MM.1S (cell line): ENCODE results near the gene VPS16.

ENCODE experiments used
- DNase-seq: peaks from one replicate; pipeline ENCODE4 v3.0.0-alpha.2; 2015
- H2AFZ ChIP-seq: fragments of 300-600 bp; sonication (generic); 2 replicates; pipeline ENCODE4 v1.6.0; 2016; ENCODE audit warnings: antibody characterized with exemption, low read length
- H3F3A ChIP-seq: fragments of 300-600 bp; sonication (generic); 2 replicates; pipeline ENCODE4 v1.6.1; 2016; ENCODE audit warnings: mild to moderate bottlenecking, antibody characterized with exemption, low read length, moderate library complexity, mixed read lengths; ENCODE audit not compliant: insufficient read depth
- H3K27ac ChIP-seq: fragments of 300-600 bp; sonication (generic); 2 replicates; pipeline ENCODE4 v1.5.1; 2016; ENCODE audit warnings: mild to moderate bottlenecking, low read length
- H3K27me3 ChIP-seq: fragments of 300-600 bp; sonication (generic); replicated peaks from 2 replicates; pipeline ENCODE4 v1.6.0; 2016; ENCODE audit warnings: low read length; ENCODE audit not compliant: insufficient read depth
- H3K36me3 ChIP-seq: fragments of 300-600 bp; sonication (generic); replicated peaks from 2 replicates; pipeline ENCODE4 v1.6.1; 2016; ENCODE audit warnings: mild to moderate bottlenecking, low read length, mixed read lengths; ENCODE audit not compliant: insufficient read depth
- H3K4me1 ChIP-seq: fragments of 300-600 bp; sonication (generic); 2 replicates; pipeline ENCODE4 v1.6.1; 2016; ENCODE audit warnings: low read length, mixed read lengths
- H3K4me2 ChIP-seq: fragments of 300-600 bp; sonication (generic); 2 replicates; pipeline ENCODE4 v1.6.0; 2016; ENCODE audit warnings: low read depth, low read length
- H3K4me3 ChIP-seq: fragments of 300-600 bp; sonication (generic); 2 replicates; pipeline ENCODE4 v1.5.1; 2016; ENCODE audit warnings: low read length, mixed read lengths
- H3K79me2 ChIP-seq: fragments of 300-600 bp; sonication (generic); 2 replicates; pipeline ENCODE4 v1.6.1; 2016; ENCODE audit warnings: mixed run types, low read length, mixed read lengths
- H3K9ac ChIP-seq: fragments of 300-600 bp; sonication (generic); 2 replicates; pipeline ENCODE4 v1.6.1; 2016; ENCODE audit warnings: low read length, mixed read lengths
- H3K9me2 ChIP-seq: fragments of 300-600 bp; sonication (generic); replicated peaks from 2 replicates; pipeline ENCODE4 v1.6.1; 2016; ENCODE audit warnings: mild to moderate bottlenecking, low read length, mixed read lengths; ENCODE audit not compliant: insufficient read depth
- H3K9me3 ChIP-seq: fragments of 300-600 bp; sonication (generic); replicated peaks from 2 replicates; pipeline ENCODE4 v1.6.1; 2016; ENCODE audit warnings: mild to moderate bottlenecking, low read length, mixed read lengths; ENCODE audit not compliant: insufficient read depth
- H4K20me1 ChIP-seq: fragments of 300-600 bp; sonication (generic); 2 replicates; pipeline ENCODE4 v1.6.1; 2016; ENCODE audit warnings: mild to moderate bottlenecking, low read length, moderate library complexity, mixed read lengths; ENCODE audit not compliant: insufficient read depth
- EZH2 ChIP-seq: fragments of 300-600 bp; sonication (generic); optimal IDR thresholded peaks from 2 replicates; pipeline ENCODE3; 2017; ENCODE audit warnings: low read depth, mild to moderate bottlenecking, antibody characterized with exemption, low read length, mixed read lengths
- EZH2phosphoT487 ChIP-seq: fragments of 300-600 bp; sonication (generic); IDR thresholded peaks from 2 replicates; pipeline ENCODE4 v1.6.1; 2018; ENCODE audit warnings: antibody characterized with exemption, low read length
- TF ChIP-seq, protein P1 (sequence below): fragments of 300-600 bp; sonication (generic); IDR thresholded peaks from 2 replicates; pipeline ENCODE4 v1.5.1; 2016; ENCODE audit warnings: antibody characterized with exemption, low read length, mixed read lengths

The VPS16 gene

DNA sequence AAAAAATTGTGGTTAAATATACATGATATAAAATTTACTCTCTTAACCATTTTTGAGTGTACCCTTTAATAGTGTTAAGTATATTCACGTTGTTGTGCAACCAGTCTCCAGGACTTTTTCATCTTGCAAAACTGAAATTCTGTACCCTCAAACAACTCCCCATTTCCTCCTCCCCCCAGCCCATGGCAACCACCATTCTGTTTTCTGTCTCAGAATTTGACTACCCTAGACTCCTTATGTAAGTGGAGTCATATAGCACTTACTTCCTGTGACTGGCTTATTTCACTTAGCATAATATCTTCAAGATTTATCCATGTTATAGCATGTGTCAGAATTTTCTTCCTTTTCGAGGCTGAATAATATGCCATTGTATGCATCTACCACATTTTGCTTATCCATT lies 5.1 kb downstream of the VPS16 start:
- Histone ChIP-seq H3K9ac (no peak overlapping the region), H3K27me3 (no peaks in the 10 kb centered on the region), H3K27ac (no peak overlapping the region), H4K20me1 (no peaks in the 10 kb centered on the region), H3K4me1 (no peaks in the 10 kb centered on the region), H3K9me2 (no peaks in the 10 kb centered on the region), H3K4me2 (no peak overlapping the region), H3K36me3 (no peaks in the 10 kb centered on the region), H3K79me2 (peaks cover 10% of the 10 kb centered on the region), H3K9me3 (no peaks in the 10 kb centered on the region), H3F3A (no peaks in the 10 kb centered on the region), H2AFZ (no peak overlapping the region), H3K4me3 (no peak overlapping the region)
- no peak for DNase-seq
- TF ChIP-seq EZH2phosphoT487, result no peak
- TF ChIP-seq, protein P1, sequence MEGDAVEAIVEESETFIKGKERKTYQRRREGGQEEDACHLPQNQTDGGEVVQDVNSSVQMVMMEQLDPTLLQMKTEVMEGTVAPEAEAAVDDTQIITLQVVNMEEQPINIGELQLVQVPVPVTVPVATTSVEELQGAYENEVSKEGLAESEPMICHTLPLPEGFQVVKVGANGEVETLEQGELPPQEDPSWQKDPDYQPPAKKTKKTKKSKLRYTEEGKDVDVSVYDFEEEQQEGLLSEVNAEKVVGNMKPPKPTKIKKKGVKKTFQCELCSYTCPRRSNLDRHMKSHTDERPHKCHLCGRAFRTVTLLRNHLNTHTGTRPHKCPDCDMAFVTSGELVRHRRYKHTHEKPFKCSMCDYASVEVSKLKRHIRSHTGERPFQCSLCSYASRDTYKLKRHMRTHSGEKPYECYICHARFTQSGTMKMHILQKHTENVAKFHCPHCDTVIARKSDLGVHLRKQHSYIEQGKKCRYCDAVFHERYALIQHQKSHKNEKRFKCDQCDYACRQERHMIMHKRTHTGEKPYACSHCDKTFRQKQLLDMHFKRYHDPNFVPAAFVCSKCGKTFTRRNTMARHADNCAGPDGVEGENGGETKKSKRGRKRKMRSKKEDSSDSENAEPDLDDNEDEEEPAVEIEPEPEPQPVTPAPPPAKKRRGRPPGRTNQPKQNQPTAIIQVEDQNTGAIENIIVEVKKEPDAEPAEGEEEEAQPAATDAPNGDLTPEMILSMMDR, result no peak
- TF ChIP-seq EZH2, result no peak

DNA sequence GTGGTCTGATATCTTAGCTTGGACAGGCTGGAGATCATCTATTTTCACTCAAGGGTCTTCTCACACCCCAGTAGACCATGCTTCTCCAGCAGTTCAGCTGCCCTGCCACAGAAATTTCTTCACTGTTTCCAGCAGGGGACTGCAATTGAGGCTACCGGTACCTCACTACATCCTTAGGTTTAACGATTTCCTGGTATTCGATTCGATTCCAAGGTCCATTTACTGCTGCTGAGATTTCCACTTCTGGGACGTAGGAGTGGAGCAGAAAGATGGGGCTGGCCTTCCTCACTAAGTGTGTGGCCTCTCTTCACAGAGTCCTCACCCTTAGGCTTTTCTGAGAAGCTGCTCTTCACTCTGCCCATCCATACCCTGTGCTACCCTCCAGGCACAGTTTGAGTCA lies 6.2 kb downstream of the VPS16 start:
- H3K36me3 ChIP-seq, result no peaks in the 10 kb centered on the region
- no peak overlapping the region for H3K9ac ChIP-seq
- H3K27me3 ChIP-seq, result no peaks in the 10 kb centered on the region
- no peak overlapping the region for H3K4me2 ChIP-seq
- no peaks in the 10 kb centered on the region for H4K20me1 ChIP-seq
- H3K4me1 ChIP-seq, result no peaks in the 10 kb centered on the region
- DNase-seq, result no peak
- H3F3A ChIP-seq, result no peaks in the 10 kb centered on the region
- H3K27ac ChIP-seq, result no peak overlapping the region
- H3K4me3 ChIP-seq, result no peak overlapping the region
- H3K9me3 ChIP-seq, result no peaks in the 10 kb centered on the region
- no peak for TF ChIP-seq EZH2
- TF ChIP-seq, protein P1, result no peak
- TF ChIP-seq EZH2phosphoT487, result no peak
- H3K79me2 ChIP-seq, result peaks cover under 1% of the 10 kb centered on the region
- no peaks in the 10 kb centered on the region for H3K9me2 ChIP-seq
- no peak overlapping the region for H2AFZ ChIP-seq

DNA sequence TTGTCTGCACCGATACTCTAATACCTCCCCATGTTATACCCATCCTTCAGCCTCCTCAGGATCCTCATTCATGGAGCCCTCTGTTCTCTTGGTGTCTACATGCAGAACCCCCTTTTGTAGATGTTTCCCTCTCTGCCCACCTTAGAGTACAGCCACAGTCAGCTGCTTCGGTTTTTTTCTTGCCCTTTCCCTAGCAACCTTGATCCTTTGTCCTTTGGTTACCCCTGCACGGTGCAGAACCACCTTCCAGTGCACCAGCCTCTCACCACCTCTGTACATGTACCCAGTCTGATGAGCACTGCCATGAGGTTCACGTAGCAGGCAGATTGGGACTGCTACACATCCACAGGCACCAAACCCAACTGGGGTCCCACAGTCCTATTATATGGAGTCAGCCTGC lies 7.3 kb downstream of the VPS16 start:
- TF ChIP-seq EZH2 (no peak), EZH2phosphoT487 (no peak)
- TF ChIP-seq, protein P1, result no peak

More for the DNA sequence above, 7.3 kb downstream of the VPS16 start:
- Histone ChIP-seq H4K20me1 (no peaks in the 10 kb centered on the region), H3K9me2 (no peaks in the 10 kb centered on the region), H3K27ac (no peak overlapping the region), H3K4me3 (no peak overlapping the region), H3K9me3 (no peaks in the 10 kb centered on the region), H3K9ac (no peak overlapping the region), H3K36me3 (no peaks in the 10 kb centered on the region), H3K27me3 (no peaks in the 10 kb centered on the region), H3K4me1 (no peaks in the 10 kb centered on the region), H3K4me2 (no peak overlapping the region), H3F3A (no peaks in the 10 kb centered on the region), H3K79me2 (no peaks in the 10 kb centered on the region), H2AFZ (no peak overlapping the region)
- DNase-seq, result no peak
